GM19452 (cell line): ENCODE measurements around the gene PTPN5.

Experiments
- ATAC-seq: cut with Tn5 transposase; IDR thresholded peaks from one replicate; pipeline ENCODE4 v1.9.1; 2021; ENCODE audit not compliant: unreplicated experiment

PTPN5 gene

GRCh38 chr11:18743365-18743764 is 48.2 kb downstream of the PTPN5 start:
- ATAC-seq = no peak

- ATAC-seq = no peak
Observed at GRCh38 chr11:18741783-18742182, 49.8 kb downstream of the PTPN5 start.

- ATAC-seq = no peak
Observed at GRCh38 chr11:18739685-18740084, 51.9 kb downstream of the PTPN5 start.

- ATAC-seq = no peak
Observed at GRCh38 chr11:18737642-18738041, 54.0 kb downstream of the PTPN5 start.

- ATAC-seq = no peak
Observed at GRCh38 chr11:18736590-18737148, 54.9 kb downstream of the PTPN5 start.

- ATAC-seq = no peak
Observed at GRCh38 chr11:18733202-18733601, 58.4 kb downstream of the PTPN5 start.

GRCh38 chr11:18731949-18732821 is 59.4 kb downstream of the PTPN5 start:
- ATAC-seq = peak; percentile 60

GRCh38 chr11:18731441-18731840 is 60.2 kb downstream of the PTPN5 start:
- peak; percentile 38 for ATAC-seq

GRCh38 chr11:18730020-18730419 is 61.6 kb downstream of the PTPN5 start:
- ATAC-seq = no peak

GRCh38 chr11:18729426-18729825 is 62.2 kb downstream of the PTPN5 start:
- no peak for ATAC-seq

GRCh38 chr11:18728658-18729057 is 62.9 kb downstream of the PTPN5 start:
- ATAC-seq = no peak

GRCh38 chr11:18727479-18728236 is 63.9 kb downstream of the PTPN5 start:
- ATAC-seq = no peak

- ATAC-seq = no peak
Observed at GRCh38 chr11:18726040-18726439, 65.6 kb downstream of the PTPN5 start, which contains the start of gene IGSF22. TSS of gene IGSF22 (minus strand) at chr11:18726188. CDS start at chr11:18724236, 1,952 bp downstream.

GRCh38 chr11:18723991-18724390 is 67.6 kb downstream of the PTPN5 start:
- ATAC-seq = no peak

- peak; percentile 17 for ATAC-seq
Observed at GRCh38 chr11:18722293-18722637, 69.3 kb downstream of the PTPN5 start.

- peak; percentile 64 for ATAC-seq
Observed at GRCh38 chr11:18721561-18722292, 69.9 kb downstream of the PTPN5 start.

GRCh38 chr11:18720808-18721560 is 70.6 kb downstream of the PTPN5 start:
- peak; percentile 56 for ATAC-seq

GRCh38 chr11:18720091-18720807 is 71.3 kb downstream of the PTPN5 start:
- ATAC-seq = no peak

- ATAC-seq = no peak
Observed at GRCh38 chr11:18715476-18715875, 76.1 kb downstream of the PTPN5 start.

- no peak for ATAC-seq
Observed at GRCh38 chr11:18714443-18714780, 77.2 kb downstream of the PTPN5 start.
